ENCODE measurements around the gene ANKRD62.
A peak's percentile ranks its signal among the peaks of the same experiment; 100 is the strongest.

Gene ANKRD62

DNA sequence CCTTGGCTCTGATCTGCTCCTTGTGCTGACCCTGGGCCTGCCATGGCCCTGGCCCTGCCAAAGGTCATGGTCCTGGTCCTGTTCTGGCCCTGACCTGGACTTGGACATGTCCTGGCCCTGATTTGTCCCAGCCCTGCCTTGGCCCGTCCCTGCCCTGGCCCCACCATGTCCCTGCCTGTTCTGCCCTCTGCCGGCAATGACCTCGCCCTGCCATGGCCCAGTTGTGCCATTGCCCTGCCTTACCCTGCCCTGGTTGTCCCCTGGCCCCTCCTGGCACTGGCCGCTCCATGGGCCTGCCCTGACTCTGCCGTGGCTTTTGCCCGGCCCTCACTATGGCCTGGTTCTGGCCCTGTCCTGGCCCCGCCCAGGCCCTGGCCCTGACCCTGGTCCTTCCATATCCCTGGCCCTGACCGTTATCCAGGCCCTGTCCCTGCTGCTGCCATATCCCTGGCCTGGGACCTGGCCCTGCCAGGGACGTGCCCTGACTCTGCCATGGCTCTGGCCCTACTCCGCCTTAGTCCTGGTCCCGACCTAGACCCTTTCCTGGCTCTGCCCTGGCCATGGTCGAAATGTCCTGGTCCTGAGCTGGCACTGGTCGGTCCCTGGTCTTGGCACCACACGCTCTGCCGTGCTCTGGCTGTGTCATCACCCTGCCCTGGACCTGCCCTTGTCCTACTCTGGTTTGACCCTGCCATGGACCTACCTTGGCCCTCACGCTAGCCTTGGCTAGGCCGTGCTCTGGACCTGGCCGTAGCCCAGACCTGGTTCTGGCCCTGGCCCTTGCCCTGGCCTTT lies 6.8 kb upstream of the ANKRD62 start:
- DNase-seq (ENCODE audit: insufficient read length) (no peak), FAIRE-seq (no peak)
- TF ChIP-seq TAF1 (IDR thresholded peaks at IDR 0.05; ENCODE audit: borderline replicate concordance, low read depth, low read length), result no peak
- no peak for TF ChIP-seq POLR2A (IDR thresholded peaks at IDR 0.05; ENCODE audit: low read depth, low read length)
- no peak for TF ChIP-seq POLR2AphosphoS5 (IDR thresholded peaks at IDR 0.05; ENCODE audit: low read depth, low read length)

DNA sequence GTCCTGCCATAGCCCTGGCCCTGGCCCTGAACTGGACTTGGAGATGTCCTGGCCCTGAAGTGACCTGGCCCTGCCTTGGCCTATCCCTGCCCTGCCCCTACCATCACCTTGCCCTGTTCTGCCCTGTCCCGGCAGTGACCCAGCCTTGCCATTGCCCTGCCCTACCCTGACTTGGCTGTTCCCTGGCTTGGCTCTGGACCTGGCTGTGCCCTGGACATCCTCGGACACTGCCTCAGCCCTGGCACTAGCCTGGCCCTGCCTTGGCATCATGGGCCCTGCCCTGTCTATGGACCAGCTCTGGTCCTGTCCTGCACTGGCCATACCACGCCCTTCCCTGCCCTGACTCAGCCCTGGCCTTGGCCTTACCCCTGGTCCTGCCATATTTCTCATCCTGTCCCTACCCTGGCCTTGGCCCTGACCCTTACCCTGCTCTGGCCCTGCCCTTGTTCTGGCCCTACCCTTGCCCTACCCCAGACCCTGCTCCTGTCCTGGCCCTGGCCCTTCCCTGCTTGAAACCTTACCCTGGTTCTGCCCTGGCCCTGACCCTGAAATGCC lies 6.1 kb upstream of the ANKRD62 start:
- FAIRE-seq, result no peak

DNA sequence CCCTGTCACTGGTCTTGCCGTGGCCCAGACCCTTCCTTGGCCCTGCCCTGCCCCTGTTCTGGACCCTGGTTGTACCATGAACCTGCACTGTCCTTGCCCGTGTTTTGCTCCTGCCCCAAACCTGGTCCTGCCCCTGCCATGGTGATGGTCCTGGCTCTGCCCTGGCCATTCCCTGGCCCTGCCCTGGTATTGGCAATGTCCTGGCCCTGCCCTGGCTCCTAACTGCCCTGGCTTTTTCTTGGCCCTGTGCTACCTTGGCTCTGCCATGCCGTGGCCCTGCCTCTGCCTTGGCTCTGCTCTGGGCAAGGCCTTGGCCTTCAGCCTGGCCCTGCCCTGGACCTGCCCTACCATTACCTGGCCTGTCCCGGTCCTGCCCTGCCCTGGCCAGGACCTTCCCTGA lies 5.5 kb upstream of the ANKRD62 start:
- DNase-seq (ENCODE audit: insufficient read length), result no peak
- FAIRE-seq, result no peak
- TF ChIP-seq TAF1 (IDR thresholded peaks at IDR 0.05; ENCODE audit: borderline replicate concordance, low read depth, low read length) (no peak), POLR2AphosphoS5 (IDR thresholded peaks at IDR 0.05; ENCODE audit: low read depth, low read length) (no peak), POLR2A (IDR thresholded peaks at IDR 0.05; ENCODE audit: low read depth, low read length) (no peak)

More for the DNA sequence above, 6.1 kb upstream of the ANKRD62 start:
- no peak for DNase-seq (ENCODE audit: insufficient read length)
- TF ChIP-seq POLR2A (IDR thresholded peaks at IDR 0.05; ENCODE audit: low read depth, low read length), result no peak
- no peak for TF ChIP-seq POLR2AphosphoS5 (IDR thresholded peaks at IDR 0.05; ENCODE audit: low read depth, low read length)
- TF ChIP-seq TAF1 (IDR thresholded peaks at IDR 0.05; ENCODE audit: borderline replicate concordance, low read depth, low read length), result no peak

DNA sequence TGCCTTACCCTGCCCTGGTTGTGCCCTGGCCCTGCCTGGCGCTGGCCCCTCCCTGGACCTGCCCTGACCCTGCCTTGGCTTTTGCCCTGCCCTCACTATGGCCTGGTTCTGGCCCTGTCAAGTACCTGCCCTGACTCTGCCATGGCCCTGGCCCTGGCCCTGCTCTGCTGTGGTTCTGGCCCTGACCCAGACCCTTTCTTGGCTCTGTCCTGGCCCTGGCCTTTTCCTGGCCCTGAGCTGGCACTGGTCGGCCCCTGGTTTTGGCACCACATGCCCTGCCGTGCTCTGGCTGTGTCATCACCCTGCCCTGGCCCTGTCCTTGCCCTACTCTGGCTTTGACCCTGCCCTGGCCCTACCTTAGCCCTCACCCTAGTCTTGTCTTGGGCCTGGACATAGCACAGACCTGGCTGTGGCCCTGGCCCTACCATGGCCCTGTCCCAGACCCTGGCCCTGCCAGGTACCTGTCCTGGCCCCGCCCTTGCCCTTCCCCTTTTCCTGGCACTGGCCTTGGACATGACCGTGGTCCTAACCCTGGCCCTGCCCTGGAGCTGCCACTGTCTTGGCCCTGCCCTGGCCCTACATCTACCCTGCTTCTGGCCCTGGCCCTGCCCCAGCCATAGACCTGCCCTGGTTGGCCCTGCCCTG lies 4.8 kb upstream of the ANKRD62 start:
- no peak for FAIRE-seq
- TF ChIP-seq POLR2A (IDR thresholded peaks at IDR 0.05; ENCODE audit: low read depth, low read length) (no peak), TAF1 (IDR thresholded peaks at IDR 0.05; ENCODE audit: borderline replicate concordance, low read depth, low read length) (no peak), POLR2AphosphoS5 (IDR thresholded peaks at IDR 0.05; ENCODE audit: low read depth, low read length) (no peak)
- DNase-seq (ENCODE audit: insufficient read length), result no peak

DNA sequence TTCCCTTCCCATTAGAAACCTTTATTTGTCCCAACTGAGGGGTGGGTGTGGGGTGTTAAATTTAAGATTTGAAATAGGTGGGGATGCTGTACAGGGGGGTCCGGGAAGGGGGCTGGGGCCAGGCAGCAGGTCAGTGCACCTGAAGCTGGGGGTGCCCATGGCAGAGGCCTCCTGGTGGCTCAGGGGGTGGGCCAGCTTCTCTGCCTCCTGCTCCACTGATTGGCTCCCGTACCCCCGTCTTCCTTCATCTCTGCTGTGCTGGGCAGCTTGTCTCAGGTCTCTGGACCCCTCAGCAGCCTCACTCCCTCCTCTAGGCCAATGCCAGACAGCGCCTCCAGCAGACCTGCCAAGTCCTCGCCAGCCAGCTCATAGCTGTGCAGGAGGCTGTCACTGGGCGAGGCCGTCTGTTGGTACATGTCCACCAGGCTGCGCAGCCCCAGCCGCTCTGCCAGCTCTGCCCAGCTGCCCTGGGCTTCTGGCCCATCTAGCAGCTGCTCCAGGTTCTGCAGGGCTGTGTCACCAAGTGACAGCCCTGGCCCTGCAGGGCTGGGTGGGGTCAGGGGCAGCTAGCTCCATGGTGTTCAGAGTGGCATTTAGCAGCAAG lies 2.0 kb upstream of the ANKRD62 start:
- DNase-seq (ENCODE audit: insufficient read length) (no peak), FAIRE-seq (no peak)
- TF ChIP-seq TAF1 (IDR thresholded peaks at IDR 0.05; ENCODE audit: borderline replicate concordance, low read depth, low read length) (no peak), POLR2A (IDR thresholded peaks at IDR 0.05; ENCODE audit: low read depth, low read length) (no peak), POLR2AphosphoS5 (IDR thresholded peaks at IDR 0.05; ENCODE audit: low read depth, low read length) (no peak)

DNA sequence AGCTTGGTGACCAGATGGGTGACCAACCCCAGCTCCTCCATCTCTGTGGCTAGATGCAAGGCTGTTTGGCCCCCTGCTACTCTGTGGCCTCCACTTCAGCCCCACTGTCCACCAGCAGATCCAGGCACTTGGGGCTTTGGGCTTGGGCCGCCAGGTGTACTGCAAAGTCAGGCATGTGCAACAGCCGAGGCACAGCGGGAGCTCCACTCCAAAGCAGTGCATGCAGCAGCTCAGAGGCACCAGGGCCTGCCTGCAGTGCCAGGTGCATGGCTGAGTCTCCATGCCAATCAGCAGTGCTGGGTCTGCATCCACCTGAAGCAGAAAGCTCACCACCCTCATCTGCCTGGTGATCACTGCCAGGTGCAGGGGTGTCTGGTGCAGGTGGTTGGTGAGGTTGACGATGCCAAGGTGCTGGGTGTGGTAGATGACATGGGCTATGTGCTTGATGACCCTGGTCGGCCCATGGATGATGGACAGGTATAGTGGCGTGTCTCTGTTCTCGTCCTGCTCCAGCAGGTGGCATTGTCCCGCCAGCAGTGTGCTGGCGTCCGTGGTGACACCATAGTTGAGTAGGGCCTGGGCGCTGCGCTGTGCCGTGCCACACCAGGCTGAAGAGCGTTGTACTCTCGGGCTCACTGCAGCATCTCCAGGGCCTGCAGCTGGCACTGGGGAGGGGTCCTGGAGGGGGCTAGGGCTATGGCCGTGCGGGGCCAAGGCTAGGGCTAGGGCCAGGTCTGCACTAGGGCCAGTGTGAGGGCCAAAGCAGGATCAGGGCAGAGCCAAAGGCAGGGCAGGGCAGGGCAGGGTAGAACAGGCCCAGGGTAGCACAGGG lies 1.0 kb upstream of the ANKRD62 start:
- FAIRE-seq (peak; percentile 79), DNase-seq (ENCODE audit: insufficient read length) (no peak)
- TF ChIP-seq TAF1 (IDR thresholded peaks at IDR 0.05; ENCODE audit: borderline replicate concordance, low read depth, low read length) (no peak), POLR2AphosphoS5 (IDR thresholded peaks at IDR 0.05; ENCODE audit: low read depth, low read length) (no peak), POLR2A (IDR thresholded peaks at IDR 0.05; ENCODE audit: low read depth, low read length) (no peak)

DNA sequence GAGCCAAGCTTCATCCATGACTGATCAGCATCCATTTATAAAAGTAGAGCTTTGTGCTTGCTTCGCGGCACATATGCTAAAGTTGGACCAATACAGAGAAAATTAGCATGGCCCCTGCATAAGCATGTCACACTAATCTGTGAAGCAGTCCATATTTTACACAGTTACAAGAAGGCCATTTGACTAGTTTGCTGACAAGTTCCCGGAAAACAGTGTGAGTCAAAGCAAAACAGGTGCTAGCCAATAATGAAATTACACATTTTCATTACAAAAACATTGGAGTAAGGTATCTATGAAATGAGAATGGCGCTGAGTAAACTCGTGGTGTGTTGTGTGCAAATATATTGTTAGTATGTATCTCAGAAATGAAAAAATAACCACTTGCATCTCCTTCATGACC lies 4.7 kb downstream of the ANKRD62 start:
- no peak for DNase-seq (ENCODE audit: insufficient read length)
- no peak for FAIRE-seq
- no peak for TF ChIP-seq TAF1 (IDR thresholded peaks at IDR 0.05; ENCODE audit: borderline replicate concordance, low read depth, low read length)

DNA sequence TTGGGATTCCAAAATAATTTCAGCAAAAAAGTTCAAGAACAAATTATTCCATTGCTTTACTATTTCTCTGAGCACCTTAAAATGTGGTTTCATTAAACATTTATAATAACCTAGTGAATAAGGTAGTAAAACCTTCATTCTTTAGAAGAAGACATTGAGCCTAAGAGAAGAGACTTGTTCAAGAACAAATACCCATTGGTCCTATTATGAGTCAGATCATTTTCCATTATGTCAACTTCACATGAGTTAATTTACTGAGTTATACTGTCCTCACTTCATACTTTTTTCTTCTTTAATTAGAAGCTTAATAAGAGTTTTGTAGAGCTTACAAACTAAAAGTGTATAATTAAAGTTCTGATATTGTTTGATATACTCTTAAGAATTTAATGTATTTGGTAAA lies 5.5 kb downstream of the ANKRD62 start:
- TF ChIP-seq TAF1 (IDR thresholded peaks at IDR 0.05; ENCODE audit: borderline replicate concordance, low read depth, low read length), result no peak
- no peak for TF ChIP-seq POLR2A (IDR thresholded peaks at IDR 0.05; ENCODE audit: low read depth, low read length)
- no peak for TF ChIP-seq POLR2AphosphoS5 (IDR thresholded peaks at IDR 0.05; ENCODE audit: low read depth, low read length)
- DNase-seq (ENCODE audit: insufficient read length) (no peak), FAIRE-seq (no peak)

DNA sequence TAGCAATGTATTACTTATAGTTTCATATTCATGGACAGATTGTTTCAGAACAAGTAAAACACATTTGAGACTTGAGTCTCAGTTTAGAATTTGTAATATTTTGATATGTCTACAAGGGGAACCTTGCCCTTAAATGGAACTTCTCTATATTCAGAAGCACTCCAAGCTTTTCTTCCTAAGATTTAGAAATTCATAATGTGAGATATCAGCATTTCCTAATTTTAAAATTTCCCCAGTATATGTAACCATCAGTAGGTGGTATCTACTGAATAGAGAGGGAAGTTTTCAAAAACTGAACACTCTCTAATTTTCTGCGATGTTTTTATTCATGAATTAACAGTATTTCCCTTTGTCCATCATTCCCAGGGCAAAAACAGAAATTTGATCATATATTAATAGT lies 7.6 kb downstream of the ANKRD62 start:
- DNase-seq (ENCODE audit: insufficient read length) (no peak), FAIRE-seq (no peak)
- TF ChIP-seq TAF1 (IDR thresholded peaks at IDR 0.05; ENCODE audit: borderline replicate concordance, low read depth, low read length) (no peak), POLR2A (IDR thresholded peaks at IDR 0.05; ENCODE audit: low read depth, low read length) (no peak), POLR2AphosphoS5 (IDR thresholded peaks at IDR 0.05; ENCODE audit: low read depth, low read length) (no peak)

DNA sequence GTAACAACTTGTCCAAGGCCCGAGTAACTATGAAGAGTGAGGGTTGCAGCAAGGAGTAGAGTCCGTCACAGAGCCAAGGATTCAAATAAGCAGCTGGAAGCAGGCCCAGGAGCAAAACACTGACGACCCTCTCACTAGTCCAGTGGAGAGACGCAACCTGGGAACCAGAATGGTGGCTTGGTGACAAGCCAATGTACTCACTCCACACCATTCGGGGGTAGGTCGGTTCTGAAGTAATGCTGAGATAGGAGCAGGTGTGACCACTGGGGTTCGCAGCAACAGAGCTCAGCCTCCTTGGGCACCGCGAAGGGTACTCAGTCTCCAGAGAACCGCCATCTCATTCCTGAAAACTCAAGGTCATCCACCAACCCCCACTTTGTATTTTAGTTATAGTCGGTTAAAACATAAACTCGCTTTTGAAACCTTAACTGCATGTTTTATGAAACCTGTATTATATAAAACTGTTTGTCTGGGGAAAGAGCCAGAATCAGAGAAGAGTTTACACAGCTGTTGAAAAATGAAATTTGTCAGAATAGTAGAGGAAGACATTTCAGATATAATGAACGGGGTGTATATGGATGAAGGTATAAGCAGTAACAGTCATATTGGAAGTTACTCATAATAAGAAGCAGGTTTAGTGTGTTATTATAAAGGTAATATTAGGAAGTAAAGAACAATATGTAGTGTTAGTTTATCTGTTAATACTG lies 8.6 kb downstream of the ANKRD62 start:
- DNase-seq (ENCODE audit: insufficient read length) (no peak), FAIRE-seq (no peak)
- no peak for TF ChIP-seq TAF1 (IDR thresholded peaks at IDR 0.05; ENCODE audit: borderline replicate concordance, low read depth, low read length)
- TF ChIP-seq POLR2A (IDR thresholded peaks at IDR 0.05; ENCODE audit: low read depth, low read length), result no peak
- no peak for TF ChIP-seq POLR2AphosphoS5 (IDR thresholded peaks at IDR 0.05; ENCODE audit: low read depth, low read length)
